Ureter (tissue), 1 donor: ENCODE results near the gene PRR13. TPM values are rescaled to one million over a fixed set of nuclear protein-coding genes. Genes with fewer than 3 reads are reported as not detected.
"Not testable (repeated sequence)": the region's sequence is repeated elsewhere in the genome, so short reads cannot be mapped to it uniquely, and the experiment has no call there.

Experiments used
- DNase-seq: peaks from one replicate; pipeline ENCODE4 v3.0.0-alpha.2; 2020; ENCODE audit warnings: low spot score
- total RNA-seq: library from RNA; stranded (reverse); gene quantifications from one replicate; pipeline ENCODE4 v1.2.4, GENCODE V29; 2023
- donor health status: DM: yes; HTN: yes; CAD: no.

Gene PRR13
- total RNA-seq, 1 donor from 2014 or later: 210 TPM

DNA sequence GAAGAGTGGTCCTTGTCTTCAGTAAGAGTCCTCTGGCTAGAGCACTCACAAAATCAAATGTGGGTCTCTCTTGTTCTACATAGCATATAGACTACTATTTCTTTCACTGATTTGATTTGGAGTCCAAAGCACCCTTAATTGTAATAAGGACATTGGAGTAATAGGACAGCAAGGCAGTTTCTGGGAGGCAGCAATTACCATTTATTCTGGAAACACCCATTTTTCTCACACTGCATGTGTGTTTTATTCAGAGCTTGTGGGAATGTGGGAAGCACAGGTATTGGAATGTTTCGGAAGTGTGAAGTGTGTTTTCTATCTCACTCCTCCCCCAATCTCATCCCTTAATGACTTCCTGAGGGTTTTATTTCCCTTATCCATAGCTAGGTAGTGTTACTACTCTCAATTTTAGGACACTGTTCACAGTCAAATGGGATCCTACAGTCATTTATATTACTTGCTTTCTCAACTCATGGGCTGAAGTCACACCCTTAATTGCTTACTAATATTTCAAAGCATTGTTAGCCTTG is 30.6 kb downstream of the PRR13 start:
- no peak for DNase-seq

DNA sequence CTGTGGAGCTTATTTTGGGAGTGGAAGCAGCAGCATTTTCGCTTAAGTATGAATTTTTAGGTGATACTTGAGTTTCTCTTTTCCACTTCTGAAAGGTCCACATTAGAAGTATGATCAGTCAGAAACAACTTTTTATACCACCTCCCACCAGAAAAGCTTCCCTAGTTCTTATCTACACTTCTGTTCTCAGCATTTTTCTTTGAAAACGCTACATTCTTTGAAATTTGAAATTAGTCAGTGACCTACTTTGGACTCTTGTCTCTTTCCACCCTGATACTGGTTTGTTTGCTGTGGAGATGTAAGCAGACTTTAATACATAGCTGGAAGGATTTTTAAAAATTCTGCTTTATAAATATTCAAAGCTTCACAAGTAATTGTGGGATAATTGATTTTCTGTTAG is 32.5 kb downstream of the PRR13 start:
- no peak for DNase-seq

DNA sequence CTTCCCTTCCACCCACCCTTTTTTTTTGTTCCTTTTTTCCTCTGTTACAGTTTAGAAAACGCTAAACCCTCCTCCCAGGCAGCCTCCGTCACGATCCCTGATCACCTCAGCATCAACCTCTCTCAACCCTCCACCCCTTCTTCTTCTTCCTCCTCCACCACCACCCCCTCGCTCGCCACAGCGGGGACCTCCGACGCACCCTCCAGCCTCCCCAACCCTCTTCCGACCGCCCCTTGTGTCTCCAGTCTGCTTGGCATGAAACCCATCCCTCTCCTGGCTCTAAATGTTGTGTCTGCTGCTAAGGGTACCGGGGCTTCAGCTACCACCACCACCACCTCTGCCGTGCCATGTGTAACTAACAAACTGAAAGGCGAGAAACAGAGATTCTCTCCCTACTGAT is 33.3 kb downstream of the PRR13 start:
- DNase-seq: no peak

DNA sequence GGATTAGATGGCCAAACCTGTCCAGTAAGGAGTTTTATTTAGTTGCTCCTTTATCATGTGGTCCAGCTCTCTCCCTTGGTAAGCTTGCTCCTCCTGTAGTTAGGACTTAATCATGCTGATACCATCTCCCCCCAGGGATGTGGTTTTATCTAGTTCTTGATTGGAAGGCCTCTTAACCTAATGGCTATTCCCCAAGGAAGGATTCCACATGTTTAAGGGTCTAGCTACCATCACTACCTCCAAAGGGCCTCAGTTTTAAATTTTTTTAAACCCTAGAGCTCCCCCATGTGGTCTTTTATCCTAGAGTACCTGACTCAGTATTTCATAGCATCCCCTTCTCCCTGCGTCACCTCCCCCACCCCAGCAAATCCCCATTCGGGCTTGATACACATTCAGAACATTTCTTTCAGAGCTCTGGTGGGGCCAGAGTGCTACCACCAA is 35.3 kb downstream of the PRR13 start:
- DNase-seq: no peak

GRCh38 chr12:53478865-53479264 is 37.3 kb downstream of the PRR13 start:
- DNase-seq: no peak

DNA sequence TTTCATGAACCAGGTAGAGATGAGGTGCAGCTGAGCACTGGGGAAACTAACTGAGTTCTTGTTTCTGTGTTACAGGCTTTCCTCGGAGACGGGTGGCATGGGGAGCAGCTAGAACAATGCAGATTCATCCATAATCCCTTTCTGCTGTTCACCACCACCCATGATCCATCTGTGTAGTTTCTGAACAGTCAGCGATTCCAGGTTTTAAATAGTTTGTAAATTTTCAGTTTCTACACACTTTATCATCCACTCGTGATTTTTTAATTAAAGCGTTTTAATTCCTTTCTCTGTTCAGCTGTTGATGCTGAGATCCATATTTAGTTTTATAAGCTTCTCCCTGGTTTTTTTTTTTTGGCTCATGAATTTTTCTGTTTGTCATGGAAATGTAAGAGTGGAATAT is 37.8 kb downstream of the PRR13 start:
- DNase-seq: no peak

- no peak for DNase-seq
Observed at GRCh38 chr12:53480491-53481442, 39.2 kb downstream of the PRR13 start.

DNA sequence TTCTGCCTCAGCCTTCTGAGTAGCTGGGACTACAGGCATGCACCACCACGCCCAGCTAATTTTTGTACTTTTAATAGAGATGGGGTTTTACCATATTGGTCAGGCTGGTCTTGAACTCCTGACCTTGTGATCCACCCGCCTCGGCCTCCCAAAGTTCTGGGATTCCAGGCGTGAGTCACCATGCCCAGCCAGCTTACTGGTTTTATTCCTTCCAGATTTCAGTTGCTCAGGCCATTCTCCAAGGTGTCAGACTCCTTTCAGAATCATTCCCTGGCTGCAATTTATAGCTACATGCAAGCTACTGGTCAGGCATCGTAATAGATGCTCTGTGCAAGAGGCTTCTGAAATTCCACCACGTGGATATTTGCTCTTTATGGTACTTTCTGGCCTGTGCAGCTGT is 39.9 kb downstream of the PRR13 start:
- not testable (repeated sequence) for DNase-seq

- DNase-seq: no peak
Observed at GRCh38 chr12:53481939-53482586, 40.5 kb downstream of the PRR13 start.

- no peak for DNase-seq
Observed at GRCh38 chr12:53482626-53483168, 41.2 kb downstream of the PRR13 start.

DNA sequence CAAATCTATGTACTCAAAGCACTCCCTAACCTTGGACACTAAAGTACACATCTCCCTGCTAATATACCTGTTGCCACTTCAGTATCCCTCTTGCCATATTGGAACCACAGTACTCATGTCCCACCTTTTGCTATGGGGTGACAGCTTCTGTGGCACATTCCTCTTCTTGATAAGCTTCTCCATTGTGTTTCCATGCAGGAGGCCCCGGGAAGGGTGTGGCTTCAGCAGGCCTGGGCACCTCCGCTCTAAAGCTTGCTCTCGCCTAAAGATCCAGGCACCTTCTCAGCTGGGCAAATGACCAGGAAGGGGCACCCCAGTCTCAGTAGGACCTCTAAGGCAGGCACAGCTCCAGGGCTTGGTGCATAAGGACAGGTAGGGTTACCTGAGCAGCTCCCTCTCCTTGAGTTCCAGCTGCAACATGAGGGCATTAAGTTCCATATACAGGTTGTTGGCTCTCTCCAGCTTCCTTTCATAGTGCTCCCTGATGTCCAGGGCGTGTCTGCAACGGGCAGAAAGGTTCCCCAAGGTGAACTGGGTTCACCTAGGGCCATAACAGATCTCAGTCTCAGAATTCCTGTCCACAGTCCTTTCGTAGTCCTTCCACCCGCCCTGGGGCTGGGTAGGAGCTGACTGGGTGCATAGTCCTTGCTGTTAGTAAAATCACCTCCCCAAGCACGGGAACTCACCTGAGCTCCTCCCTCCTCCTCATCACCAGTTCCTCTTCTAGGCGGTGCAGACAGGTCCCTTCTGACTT is 41.9 kb downstream of the PRR13 start:
- DNase-seq: no peak

DNA sequence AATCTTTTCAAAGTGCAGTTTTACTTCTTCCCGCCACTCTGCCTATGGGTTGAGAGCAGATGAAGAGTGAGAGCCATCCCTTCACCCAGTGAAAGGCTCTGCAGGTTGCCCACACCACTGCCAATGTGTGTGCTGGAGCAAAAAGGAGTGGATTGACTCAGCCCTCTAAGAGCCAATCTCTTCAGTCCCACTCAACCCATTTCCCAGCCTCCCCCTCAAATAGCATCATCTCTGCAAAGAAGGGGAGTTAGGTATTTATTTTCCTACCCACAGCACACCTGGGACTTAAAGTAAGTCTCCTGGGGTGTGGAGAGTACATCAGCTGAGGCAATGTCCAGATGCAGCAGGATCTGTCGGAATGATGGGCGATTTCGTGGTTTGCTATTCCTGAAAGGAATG is 42.4 kb downstream of the PRR13 start:
- DNase-seq: no peak

GRCh38 chr12:53484686-53485575 is 43.4 kb downstream of the PRR13 start:
- DNase-seq: no peak

- no peak for DNase-seq
Observed at GRCh38 chr12:53485955-53486735, 44.6 kb downstream of the PRR13 start.

DNA sequence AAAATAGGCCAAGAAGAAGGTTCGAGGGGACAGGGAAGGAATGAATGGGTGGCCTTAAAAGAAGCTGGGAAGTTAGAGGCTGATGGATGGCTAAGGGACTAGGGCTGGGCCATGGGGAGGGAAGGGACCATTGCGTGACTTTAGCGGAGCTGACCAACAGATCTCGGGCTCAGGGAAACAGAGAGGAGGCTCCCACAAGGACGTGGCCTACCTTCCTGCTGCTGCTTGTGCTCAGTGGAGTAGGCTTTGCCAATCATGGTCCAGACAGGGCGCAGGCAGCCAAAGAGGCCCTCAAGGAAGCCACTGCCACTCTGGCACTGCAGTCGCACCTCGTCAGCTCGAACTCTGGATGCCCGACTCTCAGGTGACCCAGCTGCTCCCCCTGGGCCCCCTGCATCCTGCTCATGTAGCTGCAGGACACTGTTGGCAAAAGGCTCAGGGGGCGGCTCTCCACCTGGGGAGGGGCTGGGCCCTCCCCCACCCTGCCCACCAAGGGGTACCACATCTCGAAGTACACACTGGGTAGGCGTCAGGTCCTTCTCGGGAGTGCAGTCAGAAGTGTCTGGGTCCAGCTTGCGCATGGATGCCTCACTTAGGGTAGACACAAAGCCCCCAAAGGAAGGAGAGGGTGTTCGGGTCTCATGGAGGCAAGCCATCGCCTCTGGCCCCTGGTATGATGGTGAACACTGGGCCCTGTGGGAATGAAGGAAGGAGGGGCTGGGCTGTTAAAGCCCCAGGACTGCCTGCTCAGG is 45.4 kb downstream of the PRR13 start:
- no peak for DNase-seq

- DNase-seq: no peak
Observed at GRCh38 chr12:53489242-53489864, 47.8 kb downstream of the PRR13 start.

GRCh38 chr12:53492188-53492587 is 50.7 kb downstream of the PRR13 start:
- DNase-seq: no peak

DNA sequence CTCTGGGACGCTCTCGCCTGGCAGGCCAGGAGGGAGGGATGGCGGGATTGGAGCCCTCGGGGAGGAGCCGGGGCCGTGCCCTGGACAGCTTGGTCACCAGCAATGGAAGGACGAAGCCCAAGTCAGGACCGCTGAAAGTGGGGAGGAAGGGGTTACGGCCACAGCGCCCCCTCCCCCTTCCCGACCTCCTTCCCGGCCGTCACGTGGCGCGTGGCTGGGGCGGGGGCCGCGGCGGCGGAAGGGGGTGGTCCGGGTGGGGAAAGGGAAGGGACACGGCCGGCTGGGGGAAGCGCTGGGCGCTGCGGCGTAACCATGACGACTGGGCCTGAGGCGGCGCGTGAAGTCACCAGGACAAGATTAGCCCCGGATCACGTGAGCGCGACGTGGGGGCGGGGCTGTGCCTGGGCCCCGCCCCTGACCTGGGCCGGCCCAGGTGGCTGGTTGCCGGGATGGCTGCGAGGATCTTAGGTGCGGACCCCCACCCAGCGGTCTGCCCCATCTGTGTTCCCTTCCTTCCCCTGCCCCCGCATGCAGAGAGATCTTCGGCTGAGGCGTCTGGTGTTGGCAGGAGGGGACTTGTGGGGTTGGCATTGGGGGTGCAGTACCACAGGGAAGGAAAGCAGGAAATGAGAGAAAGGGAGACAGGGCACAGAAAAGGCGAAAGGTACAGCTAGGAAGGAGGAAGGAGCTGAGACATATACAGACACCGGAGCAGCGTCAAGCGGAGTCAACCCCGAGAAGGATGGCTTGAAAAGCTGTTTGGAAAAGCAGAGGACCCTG is 51.5 kb downstream of the PRR13 start:
- peak; percentile 95 for DNase-seq
